Germinal center (tissue), 1 donor: ENCODE measurements around the gene ITSN1.

Experiments used
- DNase-seq: peaks from one replicate; pipeline ENCODE4 v3.0.0; 2012; ENCODE audit warnings: mixed read lengths, low spot score

Gene ITSN1

DNA sequence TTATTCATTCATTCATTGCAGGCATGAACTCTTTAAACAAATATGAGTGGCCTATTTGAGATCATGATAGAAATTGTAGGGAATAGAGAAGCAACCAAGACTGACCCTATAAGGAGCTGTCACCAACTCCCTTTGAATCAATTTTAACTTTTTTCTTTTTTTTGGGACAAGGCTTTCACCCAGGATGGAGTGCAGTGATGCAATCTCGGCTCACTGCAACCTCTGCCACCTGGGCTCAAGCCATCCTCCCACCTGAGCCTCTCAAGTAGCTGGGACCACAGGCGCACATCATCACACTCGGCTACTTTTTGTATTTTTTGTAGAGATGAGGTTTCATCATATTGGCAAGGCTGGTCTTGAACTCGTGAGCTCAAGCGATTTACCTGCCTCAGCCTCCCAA is 290.4 kb downstream of the ITSN1 start:
- DNase-seq: no peak

- no peak for DNase-seq
Observed at GRCh38 chr21:33936301-33937038, 294.2 kb downstream of the ITSN1 start.

GRCh38 chr21:33937146-33937545 is 294.8 kb downstream of the ITSN1 start:
- DNase-seq: no peak

DNA sequence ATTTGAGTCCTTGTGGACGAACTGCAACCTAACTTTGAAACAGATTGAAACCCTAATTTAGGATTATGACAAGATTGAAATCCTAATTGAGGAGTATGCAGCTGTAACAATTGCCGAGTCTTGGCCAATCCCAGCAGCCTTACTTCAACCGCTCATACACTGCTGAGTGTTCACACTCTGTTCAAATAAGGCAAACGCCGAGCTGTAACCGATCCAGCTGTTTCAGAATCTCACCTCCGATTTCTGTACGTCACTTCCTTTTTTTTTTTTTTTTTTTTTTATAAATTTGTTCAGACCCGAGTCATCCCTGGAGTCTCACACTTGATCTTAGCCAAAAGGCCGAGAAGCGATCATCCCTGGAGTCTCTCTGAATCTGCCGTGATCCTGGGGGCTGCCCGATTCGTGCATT is 295.6 kb downstream of the ITSN1 start:
- DNase-seq: no peak

- DNase-seq: no peak
Observed at GRCh38 chr21:33938381-33938780, 296.1 kb downstream of the ITSN1 start.

- no peak for DNase-seq
Observed at GRCh38 chr21:33939226-33939625, 296.9 kb downstream of the ITSN1 start.

- DNase-seq: no peak
Observed at GRCh38 chr21:33940164-33940880, 298.0 kb downstream of the ITSN1 start.

DNA sequence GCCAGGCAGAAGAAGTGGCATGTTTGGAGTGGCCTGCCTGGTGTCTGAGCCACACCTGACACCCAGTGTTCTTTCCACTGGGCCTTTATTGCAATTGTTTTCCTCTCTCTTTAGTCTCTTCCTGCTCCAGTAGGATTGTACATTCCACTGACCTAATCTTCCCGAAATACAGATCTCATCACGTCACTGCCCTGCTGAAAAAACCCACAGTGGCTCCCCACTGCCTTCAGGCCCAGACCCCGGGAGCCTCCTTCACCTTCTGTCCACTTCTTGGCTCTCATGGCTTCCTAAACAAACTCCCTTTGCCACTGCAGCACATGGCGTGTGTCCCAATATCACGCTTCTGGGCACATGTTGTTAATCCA is 298.6 kb downstream of the ITSN1 start:
- DNase-seq: no peak

- no peak for DNase-seq
Observed at GRCh38 chr21:33942426-33942825, 300.1 kb downstream of the ITSN1 start.

GRCh38 chr21:33943293-33943692 is 301.0 kb downstream of the ITSN1 start:
- no peak for DNase-seq

DNA sequence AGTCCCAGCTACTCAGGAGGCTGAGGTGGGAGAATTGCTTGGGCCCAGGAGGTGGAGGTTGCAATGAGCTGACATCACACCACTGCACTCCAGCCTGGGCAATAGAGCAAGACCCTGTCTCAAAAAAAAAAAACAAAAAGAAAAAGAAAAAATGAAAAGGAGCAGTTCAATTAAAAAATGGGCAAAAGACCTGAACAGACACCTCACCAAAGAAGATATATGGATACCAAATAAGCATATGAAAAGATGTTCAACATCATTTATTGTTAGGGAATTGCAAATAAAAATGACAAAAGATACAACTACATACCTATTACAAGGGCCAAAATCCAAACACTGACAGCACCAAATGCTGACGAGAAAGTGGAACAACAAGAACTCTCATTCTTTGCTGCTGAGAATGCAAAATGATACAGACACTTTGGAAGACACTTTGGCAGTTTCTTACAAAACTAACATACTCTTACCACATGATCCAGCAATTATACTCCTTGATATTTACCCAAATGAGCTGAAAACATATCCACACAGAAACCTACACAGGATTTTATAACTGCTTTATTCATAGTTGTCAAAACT is 302.0 kb downstream of the ITSN1 start:
- no peak for DNase-seq

GRCh38 chr21:33945652-33946270 is 303.5 kb downstream of the ITSN1 start:
- no peak for DNase-seq

- no peak for DNase-seq
Observed at GRCh38 chr21:33947451-33948095, 305.3 kb downstream of the ITSN1 start.

DNA sequence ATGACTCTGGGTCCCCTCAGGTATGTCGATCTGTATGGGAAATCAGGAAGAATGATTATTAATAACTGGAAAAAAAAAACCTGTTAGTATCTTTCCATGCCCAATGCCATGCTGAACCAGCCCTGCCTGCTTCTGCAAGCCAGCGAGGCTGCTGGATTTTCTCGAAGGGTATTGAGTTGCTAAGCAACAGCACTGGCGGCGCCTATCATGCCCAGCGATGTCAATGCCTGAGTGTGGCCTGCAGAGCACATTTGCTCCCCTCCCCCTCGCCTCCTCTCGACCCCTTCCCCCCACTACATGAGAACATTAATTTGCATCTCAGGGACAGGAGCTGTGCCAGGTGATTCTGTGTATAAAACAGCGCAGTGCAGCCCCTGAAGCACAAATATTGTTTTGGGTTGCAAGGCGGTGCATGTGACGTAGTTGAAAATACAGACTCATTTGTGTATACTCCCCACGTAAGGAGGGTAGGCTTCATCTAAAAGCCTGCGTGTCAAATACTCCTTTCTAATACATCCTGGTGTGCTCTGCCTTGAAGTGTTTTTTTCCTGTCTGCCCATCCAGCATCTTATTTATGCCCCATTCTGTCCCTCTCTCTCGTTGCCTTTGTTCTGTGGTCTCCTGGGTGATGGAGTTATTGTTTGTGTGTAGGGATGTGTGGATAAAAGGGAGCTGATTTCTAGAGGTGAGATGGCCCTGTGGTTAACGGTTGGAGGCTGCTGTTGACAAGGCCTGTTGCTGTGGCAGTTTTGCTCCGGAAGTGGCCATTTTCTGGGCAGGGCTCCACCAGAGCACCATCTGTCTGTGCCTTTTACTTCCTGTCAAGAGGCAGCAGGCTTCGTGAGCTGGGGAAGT is 306.0 kb downstream of the ITSN1 start:
- peak; percentile 80 for DNase-seq

GRCh38 chr21:33948951-33949444 is 306.7 kb downstream of the ITSN1 start:
- DNase-seq: no peak
